NCI-H82 treated with DMSO at 0.1 percent for 48 hours (cell line): ENCODE measurements around the gene RALGAPA1.
"Not testable (repeated sequence)": the region's sequence is repeated elsewhere in the genome, so short reads cannot be mapped to it uniquely, and the experiment has no call there.

Experiments used
- DNase-seq: peaks from one replicate; lab custom pipeline; 2025; ENCODE audit not compliant: unreplicated experiment; lab: John Stamatoyannopoulos, UW

Gene RALGAPA1

DNA sequence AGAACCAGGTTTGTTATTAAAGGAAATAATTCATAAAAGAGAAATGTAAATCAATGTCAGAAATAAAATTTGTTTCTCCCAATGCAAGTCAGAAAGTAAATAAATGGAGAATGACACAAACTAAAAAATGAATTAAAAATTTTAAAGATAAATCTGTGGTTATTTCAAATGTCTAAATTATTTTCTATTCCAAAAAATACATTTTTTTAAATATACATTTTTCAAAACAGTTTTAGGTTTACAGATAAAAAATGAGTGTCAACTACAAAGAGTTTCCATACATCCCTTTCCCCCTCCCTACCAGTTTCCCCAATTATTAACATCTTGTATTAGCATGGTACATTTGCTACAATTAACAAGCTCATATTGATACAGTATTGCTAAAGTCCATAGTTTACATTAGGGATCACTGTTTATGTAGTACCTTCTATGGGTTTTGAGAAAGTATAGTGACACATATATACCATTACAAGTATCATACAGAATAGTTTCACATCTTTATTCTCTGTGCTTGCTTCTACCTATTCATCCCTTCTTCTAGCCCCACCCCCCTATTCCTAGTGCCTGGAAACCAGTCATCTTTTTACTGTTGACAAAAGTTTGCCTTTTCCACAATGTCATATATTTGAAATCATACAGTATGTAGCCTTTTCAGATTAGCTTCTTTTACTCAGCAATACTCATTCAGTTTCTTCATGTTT lies 104.2 kb downstream of the RALGAPA1 start:
- no peak for DNase-seq

DNA sequence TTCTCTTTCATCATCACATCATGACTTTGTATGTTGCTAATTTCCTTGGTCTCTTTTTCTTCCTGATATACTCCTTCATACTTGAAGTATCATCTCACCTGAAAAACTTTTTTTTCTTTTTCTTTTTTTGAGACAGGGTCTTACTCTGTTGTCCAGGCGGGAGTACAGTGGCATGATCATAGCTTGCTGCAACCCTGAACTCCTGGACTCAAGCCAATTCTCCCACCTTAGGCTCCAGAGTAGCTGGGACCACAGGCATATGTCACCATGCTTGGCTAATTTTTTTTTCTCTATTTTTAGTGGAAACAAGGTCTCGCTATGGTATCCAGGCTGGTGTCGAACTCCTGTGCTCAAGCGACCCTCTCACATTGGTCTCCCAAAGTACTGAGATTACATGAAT lies 107.6 kb downstream of the RALGAPA1 start:
- DNase-seq, result no peak

DNA sequence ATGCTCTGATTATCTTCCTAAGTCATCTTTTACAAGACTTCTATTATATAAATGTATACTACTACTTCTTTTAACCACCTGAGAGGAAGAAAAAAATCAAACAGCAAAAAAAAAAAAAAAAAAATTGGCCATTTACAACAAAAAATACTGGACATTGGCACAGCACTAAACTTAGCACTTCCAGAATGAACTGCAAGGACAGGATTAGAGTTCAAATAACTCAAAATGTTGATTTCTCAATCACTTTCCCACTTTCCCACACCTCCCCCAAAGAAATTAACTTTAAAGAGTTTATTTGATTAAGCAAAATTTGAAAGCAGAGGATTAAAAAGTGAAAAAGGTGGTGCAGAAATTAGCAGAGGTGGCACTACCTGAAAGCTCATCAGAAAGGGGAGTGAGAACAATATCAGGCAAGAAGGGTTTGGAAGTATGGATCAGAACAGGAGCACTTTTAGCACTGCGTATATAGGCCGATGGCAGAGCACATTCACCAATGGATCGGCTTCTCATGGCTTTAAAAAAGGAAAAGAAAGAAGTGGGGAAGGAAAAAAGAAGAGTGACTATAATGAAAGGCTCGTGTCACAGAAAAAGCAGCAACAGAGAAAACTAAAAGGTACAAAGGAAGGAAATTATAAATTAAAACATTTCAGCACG lies 109.2 kb downstream of the RALGAPA1 start:
- DNase-seq, result no peak

DNA sequence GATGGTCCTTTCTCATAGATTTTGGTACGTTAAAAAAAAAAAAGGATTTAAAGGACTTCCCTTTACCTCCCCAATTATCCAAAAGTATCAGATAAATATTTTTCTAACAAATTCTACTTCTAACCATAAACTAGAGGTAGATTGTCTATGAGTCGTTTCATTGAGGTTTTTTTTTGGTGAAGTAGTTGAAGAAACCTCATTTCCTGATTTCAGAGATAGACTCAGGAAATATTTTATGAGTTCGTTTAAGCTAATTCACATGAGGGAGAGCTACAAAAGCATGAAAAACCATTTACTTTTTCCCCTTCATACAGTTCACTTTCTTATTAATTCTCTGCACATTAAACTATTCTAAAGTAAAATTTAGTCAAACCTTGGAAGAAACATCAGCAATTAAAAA lies 112.5 kb downstream of the RALGAPA1 start:
- DNase-seq, result no peak

DNA sequence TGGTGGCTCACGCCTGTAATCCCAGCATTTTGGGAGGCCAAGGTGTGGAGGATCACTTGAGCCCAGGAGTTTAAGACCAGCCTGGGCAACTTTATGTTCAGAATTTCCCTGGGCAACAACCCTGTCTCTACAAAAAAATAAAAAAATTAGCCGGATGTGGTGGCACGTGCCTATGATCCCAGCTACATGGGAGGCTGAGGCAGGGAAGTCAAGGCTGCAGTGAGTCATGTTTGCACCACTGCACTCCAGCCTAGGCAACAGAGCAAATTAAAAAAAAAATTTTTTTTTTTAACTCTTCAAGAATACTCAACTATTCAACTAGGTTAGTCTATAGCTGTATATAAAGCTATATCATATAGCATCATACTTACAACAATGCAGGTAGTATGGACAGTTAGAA lies 113.0 kb downstream of the RALGAPA1 start:
- DNase-seq, result no peak

DNA sequence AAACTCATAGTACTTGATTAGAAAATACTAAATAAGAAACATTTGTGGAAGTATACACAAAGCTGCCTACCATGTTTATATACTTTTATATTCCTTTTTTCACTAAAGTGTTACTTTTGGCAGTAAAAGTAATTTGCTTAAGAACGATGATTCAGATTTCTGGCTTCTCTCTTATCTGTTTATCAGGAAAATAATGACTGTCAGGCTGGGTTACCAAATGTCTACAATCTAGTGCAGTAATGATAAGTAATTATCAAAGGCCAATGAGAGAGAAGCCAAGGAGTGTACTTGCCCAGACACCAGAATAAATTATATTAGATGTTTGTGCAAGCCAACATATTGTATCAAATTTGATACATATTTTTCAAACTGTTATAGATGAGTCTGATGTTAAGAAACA lies 113.4 kb downstream of the RALGAPA1 start:
- DNase-seq, result no peak

DNA sequence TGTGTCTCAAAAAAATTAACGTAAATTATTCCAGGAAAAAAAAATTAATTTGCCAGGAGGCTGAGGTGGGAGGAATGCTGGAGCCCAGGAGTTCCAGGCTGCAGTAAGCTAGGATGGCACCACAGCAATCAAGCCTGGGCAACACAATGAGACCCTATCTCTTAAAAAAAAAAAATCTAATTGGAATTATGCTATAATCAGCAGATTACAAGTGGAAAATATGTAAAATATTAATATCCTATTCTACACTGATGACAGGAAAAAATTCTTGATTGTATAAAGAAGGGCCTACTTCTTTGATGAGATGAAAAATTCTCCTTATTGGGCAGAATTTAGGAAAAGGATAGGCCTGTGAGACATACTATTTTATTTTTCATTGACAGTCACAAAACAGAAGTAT lies 114.0 kb downstream of the RALGAPA1 start:
- DNase-seq, result no peak

DNA sequence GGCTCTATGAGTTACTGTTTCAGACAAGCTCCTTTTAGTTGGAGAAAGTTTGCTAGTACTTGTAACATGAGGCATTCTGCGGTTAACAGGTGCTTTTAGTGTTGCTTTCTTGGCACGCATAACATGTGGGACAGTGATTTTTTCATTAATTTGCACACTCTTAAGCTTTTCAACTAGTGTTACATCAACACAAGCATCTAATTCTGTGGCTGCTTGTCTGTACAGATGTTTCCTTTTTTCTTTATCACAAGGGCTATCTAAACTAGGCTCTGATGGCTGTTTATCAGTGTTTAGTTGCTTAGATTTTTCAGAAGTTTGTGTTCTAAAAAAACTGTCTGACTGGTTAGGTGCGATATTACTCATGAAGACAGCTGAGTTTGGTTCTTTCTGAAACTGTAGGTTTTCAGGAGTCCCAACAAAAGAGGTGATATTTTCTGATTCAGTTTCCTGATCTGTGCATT lies 120.1 kb downstream of the RALGAPA1 start:
- no peak for DNase-seq

DNA sequence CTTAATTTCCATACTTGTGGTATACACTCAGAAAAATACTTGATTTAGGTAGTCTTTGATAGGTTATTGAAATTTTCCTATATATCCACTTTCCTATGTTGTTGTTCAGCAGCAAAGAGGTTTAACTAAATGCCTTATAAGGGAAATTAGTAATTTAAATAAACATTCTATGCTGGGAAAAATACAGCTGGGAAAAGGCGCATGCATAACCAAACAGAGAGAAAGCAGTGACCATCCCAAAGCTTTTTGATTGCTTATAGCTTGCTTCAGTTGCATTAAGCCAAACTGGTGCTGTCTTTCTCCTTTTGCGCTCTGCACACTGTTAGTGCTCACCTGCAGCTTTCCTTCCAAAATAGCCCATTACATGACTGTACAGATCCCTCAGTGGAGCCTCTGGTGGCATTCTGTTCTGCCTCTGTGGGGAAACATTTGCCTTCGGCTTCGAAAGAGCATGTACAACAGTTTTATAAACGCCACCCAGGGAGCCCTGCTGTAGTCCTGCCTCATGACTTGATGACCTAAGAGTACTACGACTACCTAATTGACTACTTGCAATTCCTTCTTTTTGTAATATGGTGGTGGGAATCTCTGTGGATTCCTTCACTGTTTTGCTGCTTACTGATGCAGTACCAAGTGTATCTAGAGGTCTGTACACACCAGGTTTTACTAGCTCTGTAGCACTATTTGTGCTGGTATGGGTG lies 120.8 kb downstream of the RALGAPA1 start:
- DNase-seq, result no peak

DNA sequence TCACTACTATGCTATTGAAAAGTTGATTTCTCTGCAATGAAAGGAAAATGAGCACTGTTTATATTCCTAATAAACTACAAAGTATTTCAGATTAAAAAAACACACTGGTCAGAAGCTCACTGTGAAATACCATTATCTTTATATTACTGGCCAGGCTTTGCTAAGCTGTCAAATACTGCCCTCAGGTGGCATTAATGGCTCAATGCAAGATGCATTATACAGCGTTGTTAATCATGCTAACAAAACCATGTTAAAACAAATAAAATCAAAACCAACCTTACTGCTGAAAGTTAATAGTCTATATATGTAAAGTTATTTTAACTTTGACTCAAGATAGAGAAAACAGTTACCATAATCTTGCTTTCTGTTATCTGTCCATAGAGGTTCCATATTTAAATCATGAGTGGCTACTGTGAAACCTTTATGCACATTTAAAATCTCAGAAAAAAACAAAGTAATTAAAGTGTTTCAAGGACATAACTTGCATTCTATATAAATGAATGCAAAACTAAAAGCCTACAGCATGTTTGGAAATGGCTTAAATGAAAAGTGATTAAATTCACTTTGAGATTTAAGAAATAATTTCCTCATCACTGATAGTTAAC lies 121.7 kb downstream of the RALGAPA1 start:
- DNase-seq, result peak; percentile 39

DNA sequence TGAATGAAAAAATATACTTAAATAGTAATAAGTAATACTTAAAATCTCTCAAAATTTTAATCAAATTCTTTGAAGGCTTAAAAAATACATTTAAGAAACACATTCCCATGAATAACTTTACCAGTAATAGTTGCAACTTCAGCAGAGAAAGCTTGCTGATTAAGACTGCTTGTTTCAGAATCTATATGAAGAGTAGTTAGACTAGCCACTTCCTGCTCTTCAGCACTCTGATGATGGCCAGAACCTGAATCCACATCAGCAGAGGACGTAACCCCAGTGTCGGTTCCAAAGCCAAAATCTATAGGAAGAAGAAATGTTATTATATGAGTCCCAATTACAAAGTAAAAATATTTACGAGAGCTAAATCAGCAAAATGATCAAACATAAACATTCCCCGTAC lies 125.4 kb downstream of the RALGAPA1 start:
- DNase-seq, result not testable (repeated sequence)

DNA sequence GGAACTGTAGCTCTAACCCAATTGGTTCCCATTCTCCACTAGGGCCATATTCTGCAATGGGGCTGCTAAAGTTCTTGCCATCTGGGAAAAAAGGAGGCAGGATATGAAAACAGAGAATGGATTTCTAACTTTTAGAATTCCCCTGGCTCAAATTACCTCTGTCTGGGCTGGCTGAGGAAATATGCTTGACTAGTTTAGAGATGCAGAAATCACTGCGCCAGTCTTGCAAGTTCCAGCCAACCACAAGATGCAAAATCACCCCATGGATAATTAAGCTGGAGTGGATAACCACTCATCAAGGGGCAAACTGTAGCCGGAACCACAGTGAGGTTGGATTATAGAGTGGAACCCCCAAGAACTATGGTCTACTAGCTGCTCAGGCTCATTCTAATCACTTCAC lies 126.3 kb downstream of the RALGAPA1 start:
- no peak for DNase-seq

DNA sequence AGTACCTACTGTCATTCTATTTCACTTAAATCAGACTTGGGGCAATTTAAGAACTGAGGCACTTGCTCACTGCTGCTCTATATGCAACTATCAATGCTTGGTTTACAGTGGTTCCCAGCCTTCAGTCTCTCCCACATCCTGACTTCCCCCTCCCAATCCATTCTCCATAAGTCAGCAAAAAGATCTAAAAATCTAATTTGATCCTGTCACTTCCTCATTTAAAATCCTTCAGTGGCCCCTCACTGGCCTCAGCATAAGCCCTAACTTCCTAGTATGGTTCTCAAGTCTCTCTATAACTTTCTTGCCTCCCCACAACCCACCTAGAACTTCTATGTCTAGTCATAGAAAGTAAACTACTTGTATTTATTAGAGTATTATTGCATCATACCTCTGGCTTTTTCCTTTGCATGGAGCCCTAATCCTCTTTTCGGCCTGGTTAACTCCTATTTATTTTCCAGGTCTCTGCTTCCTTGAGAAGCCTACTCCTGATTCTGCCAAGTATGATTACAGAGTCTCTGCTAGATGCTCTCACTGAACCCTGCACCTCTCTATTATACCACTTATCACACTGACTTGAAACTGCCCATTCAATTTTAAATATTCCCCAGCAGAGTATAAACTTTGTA lies 130.6 kb downstream of the RALGAPA1 start:
- DNase-seq, result peak; percentile 51

DNA sequence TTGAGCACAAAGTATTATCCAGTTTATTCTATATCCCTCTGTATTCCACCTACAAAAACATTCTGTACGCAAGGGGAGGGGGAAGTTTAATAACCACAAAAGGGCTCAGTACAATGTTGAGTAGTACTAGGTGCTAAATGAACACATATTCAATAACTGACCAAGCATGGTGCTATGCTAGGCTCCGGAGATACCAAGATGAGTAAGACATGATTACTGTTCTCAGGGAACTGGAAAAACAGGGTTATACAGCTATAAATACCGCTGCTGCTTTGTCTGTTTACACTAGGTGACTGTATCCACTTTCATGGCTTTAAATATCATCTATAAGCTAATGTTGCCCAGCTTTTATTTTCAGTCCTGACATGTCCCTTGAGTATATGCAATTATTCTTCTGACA lies 139.3 kb downstream of the RALGAPA1 start:
- DNase-seq, result no peak

DNA sequence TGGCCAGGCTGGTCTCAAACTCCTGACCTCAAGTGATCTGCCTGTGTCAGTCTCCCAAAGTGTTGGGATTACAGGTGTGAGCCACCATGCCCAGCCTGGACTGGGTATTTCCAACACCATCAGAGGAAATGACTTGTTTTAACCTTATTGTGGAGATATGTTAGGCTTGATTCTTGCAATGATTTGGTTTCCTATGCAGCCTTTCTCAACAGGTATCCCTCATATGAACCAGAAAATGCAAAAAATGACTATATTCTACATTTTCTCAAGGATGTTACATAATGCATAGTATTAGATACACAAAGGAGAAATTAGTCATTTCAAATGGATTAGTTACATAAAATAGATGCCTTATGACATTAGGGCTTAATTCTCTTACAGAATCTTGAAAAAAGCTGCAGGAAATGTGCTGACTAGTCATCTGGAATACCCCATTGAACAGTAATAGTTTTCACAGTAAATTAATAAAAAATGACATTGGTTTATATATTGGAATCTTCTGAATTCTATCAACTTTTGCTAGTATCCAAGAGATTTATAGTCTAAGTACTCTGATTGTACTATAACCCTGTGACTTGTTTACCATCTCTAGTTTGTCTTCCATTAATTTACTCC lies 142.6 kb downstream of the RALGAPA1 start:
- DNase-seq, result no peak

DNA sequence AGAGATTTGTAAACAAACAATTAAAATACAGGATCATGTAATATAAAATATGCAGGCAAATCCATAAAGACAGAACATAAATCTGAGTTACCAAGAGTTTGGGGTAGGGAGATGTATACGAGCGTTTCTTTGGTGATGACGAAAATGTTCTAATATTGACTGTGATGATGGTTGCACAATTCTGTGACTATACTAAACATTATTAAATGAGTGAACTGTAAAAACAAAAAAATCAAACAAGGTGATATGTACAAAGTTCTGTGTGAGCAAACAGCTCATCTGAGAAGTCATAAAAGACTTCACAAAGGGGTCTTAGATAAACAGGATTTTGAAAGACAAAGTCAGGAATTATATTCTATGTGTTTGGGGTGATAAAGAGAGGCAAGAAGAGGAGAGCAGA lies 147.2 kb downstream of the RALGAPA1 start:
- DNase-seq, result no peak

DNA sequence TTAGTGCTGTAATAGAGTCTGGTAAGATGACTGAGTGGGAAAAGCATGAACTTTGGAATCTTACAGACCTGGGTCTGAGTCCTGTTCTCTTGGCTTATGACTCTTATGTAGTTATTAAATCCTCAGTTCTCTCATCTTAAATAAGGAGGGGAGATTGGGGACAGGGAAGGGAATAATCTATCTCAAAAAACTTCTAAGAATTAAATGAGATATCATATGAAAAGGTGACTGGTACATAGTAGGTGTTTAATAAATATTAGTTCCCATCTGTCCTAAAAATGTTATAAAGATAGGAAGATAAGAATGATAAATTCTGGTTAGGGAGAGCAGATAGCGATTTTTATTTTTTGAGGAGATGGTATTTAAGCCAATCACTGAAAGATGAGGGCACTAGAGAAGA lies 156.1 kb downstream of the RALGAPA1 start:
- no peak for DNase-seq

DNA sequence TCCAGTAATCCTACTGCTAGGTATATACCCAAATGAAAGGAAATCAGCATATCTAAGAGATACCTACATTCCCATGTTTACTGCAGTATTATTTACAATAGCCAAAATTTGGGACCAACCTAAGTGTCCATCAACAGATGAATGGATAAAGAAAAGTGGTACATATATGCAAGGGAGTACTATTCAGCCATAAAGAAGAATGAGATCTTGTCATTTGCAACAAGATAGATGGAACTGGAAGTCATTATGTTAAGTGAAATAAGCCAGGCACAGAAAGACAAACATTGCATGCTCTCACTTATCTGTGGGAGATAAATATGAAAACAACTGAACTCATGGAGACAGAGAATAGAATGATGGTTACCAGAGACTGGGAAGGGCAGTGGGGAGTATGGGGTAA lies 165.6 kb downstream of the RALGAPA1 start:
- no peak for DNase-seq

DNA sequence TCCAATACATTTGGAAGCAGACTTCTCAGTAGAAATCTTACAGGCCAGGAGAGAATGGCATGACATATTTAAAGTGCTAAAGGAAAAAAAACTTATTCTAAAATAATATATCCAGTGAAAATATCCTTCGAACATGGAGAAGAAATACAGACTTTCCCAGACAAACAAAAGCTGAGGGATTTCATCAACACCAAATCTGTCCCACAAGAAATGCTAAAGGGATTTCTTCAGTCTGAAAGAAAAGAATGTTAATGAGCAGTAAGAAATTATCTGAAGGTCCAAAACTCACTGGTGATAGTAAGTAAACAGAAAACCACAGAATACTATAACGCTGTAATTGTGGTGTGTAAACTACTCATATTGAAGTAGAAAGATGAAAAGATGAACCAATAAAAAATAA lies 171.2 kb downstream of the RALGAPA1 start:
- no peak for DNase-seq

DNA sequence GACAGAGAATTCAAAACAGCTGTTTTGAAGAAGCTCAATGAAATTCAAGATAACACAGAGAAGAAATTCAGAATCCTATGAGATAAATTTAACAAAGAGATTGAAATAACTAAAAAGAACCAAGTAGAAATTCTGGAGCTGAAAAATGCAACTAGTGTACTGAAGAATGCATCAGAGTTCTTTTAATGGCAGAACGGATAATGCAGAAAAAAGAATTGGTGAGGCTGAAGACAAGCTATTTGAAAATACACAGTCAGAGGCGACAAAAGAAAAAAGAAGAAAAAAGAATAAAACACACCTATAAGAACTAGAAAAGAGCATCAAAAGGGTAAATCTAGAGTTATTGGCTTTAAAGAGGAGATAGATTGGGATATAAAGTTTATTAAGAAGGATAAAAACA lies 171.8 kb downstream of the RALGAPA1 start:
- DNase-seq, result no peak

DNA sequence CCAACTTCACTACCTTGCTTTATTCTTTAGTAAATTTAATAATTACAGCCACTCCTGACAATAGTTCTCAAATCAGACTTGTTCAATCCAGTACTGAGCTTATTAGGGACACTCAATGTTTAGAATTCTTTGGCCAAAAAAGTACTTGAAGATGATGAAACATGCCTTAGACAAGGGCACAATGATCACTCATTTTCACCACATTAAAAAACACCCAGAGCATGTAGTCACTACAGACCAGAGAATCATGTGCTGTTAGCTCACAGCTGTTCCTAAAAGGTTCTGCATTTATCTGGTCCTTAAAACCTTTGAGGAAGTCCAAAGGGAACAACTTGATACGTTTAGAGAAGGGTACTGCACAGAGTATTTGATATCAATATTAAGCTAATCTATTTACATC lies 176.4 kb downstream of the RALGAPA1 start:
- DNase-seq, result peak; percentile 8
